CD8-positive, alpha-beta memory T cell (primary cell): ENCODE data around the gene ALDH1A3. TPM values are rescaled to one million over a fixed set of nuclear protein-coding genes. Genes with fewer than 3 reads are reported as not detected.

Experiments
- CTCF ChIA-PET: fragments of 350-600 bp; sonication (Branson Sonifier 250); formaldehyde crosslinking; loops from one replicate; lab custom pipeline; 2021; ENCODE audit warnings: antibody characterized with exemption; lab: Charles Lee
- POLR2A ChIA-PET: fragments of 350-600 bp; sonication (Branson Sonifier 250); formaldehyde crosslinking; loops from one replicate; lab custom pipeline; 2021; ENCODE audit warnings: antibody characterized with exemption; lab: Charles Lee
- DNase-seq, 5 donors: peaks; one replicate each; pipeline versions ENCODE4 v3.0.0 to v3.0.0-alpha.2; 2020 to 2022; ENCODE audit warnings: mixed read lengths in 1 of 5
- H3K27ac ChIP-seq: one replicate; pipeline ENCODE4 v1.7.0; 2013; ENCODE audit warnings: low read depth, mild to moderate bottlenecking, low read length, moderate library complexity
- H3K27me3 ChIP-seq: 2 replicates; pipeline ENCODE4 v1.7.0; 2013; ENCODE audit warnings: low read length, mild to moderate bottlenecking; ENCODE audit not compliant: insufficient read depth, poor library complexity, severe bottlenecking
- H3K36me3 ChIP-seq: 2 replicates; pipeline ENCODE4 v1.7.0; 2013; ENCODE audit warnings: mild to moderate bottlenecking, low read length, moderate library complexity; ENCODE audit not compliant: insufficient read depth
- H3K4me1 ChIP-seq: 2 replicates; pipeline ENCODE4 v1.7.0; 2013; ENCODE audit warnings: mild to moderate bottlenecking, low read length, moderate library complexity; ENCODE audit not compliant: insufficient read depth
- H3K4me3 ChIP-seq: 2 replicates; pipeline ENCODE4 v1.7.0; 2013; ENCODE audit warnings: mild to moderate bottlenecking, low read length
- H3K9me3 ChIP-seq: 2 replicates; pipeline ENCODE4 v1.7.0; 2013; ENCODE audit warnings: mild to moderate bottlenecking, low read length
- H3K27ac Mint-ChIP-seq, 8 donors: one replicate each; pipeline ENCODE4 v1.8.0; 2020 to 2021; ENCODE audit warnings: mixed read lengths in 8 of 8, mild to moderate bottlenecking in 6 of 8, inconsistent platforms in 3 of 8, moderate library complexity in 3 of 8
- H3K27me3 Mint-ChIP-seq, 2 donors: one replicate each; pipeline ENCODE4 v1.8.0; 2020 to 2021; ENCODE audit warnings: mixed read lengths in 2 of 2, mild to moderate bottlenecking in 1 of 2, moderate library complexity in 1 of 2
- H3K36me3 Mint-ChIP-seq, 3 donors: one replicate each; pipeline ENCODE4 v1.8.0; 2020 to 2021; ENCODE audit warnings: mixed read lengths in 3 of 3, inconsistent platforms in 1 of 3, mild to moderate bottlenecking in 1 of 3
- H3K4me1 Mint-ChIP-seq, 3 donors: one replicate each; pipeline ENCODE4 v1.8.0; 2020 to 2021; ENCODE audit warnings: mixed read lengths in 3 of 3, inconsistent platforms in 1 of 3, mild to moderate bottlenecking in 1 of 3
- H3K4me3 Mint-ChIP-seq, 7 donors: one replicate each; pipeline ENCODE4 v1.8.0; 2020 to 2021; ENCODE audit warnings: mixed read lengths in 7 of 7, mild to moderate bottlenecking in 6 of 7, moderate library complexity in 4 of 7, inconsistent platforms in 2 of 7
- H3K9me3 Mint-ChIP-seq, 5 donors: one replicate each; pipeline ENCODE4 v1.8.0; 2020 to 2022; ENCODE audit warnings: mixed read lengths in 5 of 5, mild to moderate bottlenecking in 3 of 5, moderate library complexity in 2 of 5, inconsistent platforms in 1 of 5
- polyA plus RNA-seq: library from polyadenylated mRNA; unstranded; fragments of 300-500 nt; fragmentation: Illumina TruSeq; gene quantifications from one replicate; pipeline ENCODE4 v1.2.3, GENCODE V29; 2021
- total RNA-seq, 2 experiments: library from RNA; stranded (reverse); gene quantifications; one replicate each; pipeline ENCODE4 v1.2.3, GENCODE V29; 2021

The ALDH1A3 gene
- total and polyA plus RNA-seq, 3 experiments from 2014 or later, result not detected

DNA sequence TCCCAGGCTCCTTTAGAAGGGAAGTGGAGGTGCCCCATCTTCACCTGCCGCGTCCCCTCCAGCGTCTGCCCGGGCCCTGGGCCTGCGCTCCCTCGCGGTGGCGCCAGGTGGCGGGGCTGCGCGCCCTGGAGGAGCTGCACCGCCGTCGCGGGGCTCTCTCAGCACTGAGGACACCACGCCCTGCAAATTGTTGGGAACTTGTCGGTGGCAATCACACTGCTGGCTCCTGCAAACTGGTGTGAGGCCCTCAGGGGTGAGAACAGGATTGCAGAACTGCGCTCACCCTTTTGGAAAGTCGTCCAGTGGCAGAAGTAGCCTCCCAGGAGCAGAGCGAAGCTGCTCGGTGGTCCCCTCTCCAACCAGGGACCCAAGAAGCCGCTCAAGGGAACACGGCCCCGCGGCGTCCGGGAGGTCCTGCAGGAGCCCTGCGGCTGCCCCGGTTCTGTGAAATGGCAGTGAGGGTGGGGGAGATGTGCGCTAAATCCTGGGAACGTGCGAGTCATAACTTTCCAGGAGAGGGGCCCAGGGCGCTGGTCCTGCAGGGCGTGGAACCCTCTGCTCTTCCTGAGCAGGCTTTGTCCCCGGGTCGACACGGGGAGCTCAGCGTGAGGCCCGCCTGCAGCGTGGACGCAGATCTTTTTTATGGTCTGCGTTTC, 38.5 kb downstream of the ALDH1A3 start:
- Histone ChIP-seq H3K9me3 (no peaks in the 10 kb centered on the region), H3K4me1 (peaks cover 4% of the 10 kb centered on the region), H3K27ac (no peak overlapping the region), H3K4me3 (peak overlapping the region; percentile 61), H3K27me3 (peaks cover 21% of the 10 kb centered on the region), H3K36me3 (no peaks in the 10 kb centered on the region)
- Mint-ChIP-seq H3K27ac (peak overlapping the region in 1 of 8 donors; percentile 9), H3K27me3 (peaks cover 48 to 75% of the 10 kb centered on the region in 2 donors), H3K4me3 (peak overlapping the region; percentile 67 to 87 (median 80)), H3K36me3 (no peaks in the 10 kb centered on the region), H3K9me3 (no peaks in the 10 kb centered on the region), H3K4me1 (peaks cover 10 to 23% (median 22%) of the 10 kb centered on the region in 3 donors)
- DNase-seq, result peak in 4 of 5 donors; percentile 18 to 54 (median 29)
- POLR2A ChIA-PET, result no interaction called here
- CTCF ChIA-PET, result interaction anchor here (0.9 to 4.7 kb wide), 6 partner anchors 9 to 98 kb away, joined by 3 to 34 read pairs (median 3); no protein-coding TSS in a partner anchor

DNA sequence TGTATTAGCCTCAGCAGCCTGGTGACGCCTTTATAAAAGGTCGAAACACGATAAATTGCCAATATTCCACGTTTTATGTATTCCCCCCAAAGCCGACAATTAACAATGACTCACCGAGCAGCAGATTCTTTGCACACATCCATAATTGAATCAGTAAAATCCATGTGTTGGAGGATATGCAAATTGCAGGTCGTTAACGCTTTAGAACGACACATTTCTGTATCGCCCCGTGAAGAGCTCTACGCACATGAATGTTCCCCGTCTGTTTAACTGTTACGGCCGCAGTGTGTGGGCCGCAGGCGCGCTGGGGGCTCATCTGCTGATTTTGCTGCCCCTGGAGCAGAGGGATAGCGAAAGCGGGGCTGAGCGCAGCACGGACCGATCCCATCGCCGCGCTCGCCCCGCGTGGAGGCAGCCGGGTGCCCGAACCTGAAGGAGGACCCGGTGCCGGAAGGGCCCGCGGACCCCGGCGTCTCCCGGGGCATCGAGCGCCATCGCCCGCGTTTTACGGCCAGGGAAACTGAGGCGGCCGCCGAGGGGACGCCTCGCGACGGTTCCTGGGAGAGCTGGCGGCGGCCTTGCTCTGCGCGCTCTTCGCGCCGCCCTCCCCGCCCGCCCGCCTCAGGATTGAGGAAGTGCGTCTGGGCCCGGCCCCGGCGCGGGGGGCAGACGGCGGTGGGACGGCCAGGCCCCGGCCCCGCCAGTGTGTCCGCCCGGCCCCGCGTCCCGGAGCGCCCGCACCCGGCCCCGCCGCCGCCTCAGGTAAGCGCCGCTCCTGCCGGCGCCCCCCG, 39.3 kb downstream of the ALDH1A3 start, which contains the start of gene LRRK1:
LRRK1 (plus strand) TSS at position 668 of the 791 bp plus-strand sequence. CDS start 5,276 bp downstream, outside the sequence.
- H3K36me3 ChIP-seq, result no peaks in the 10 kb centered on the region
- peaks cover 21% of the 10 kb centered on the region for H3K27me3 ChIP-seq
- POLR2A ChIA-PET, result no interaction called here
- CTCF ChIA-PET, result interaction anchor here (0.9 to 4.7 kb wide), 3 partner anchors 9 to 98 kb away, joined by 3 to 34 read pairs (median 3); no protein-coding TSS in a partner anchor
- DNase-seq, result peak in 1 of 5 donors; percentile 2
- H3K27ac ChIP-seq, result no peak within 1 kb of the TSS
- H3K4me3 ChIP-seq, result peak within 1 kb of the TSS; percentile 61
- H3K4me1 ChIP-seq, result peaks cover 4% of the 10 kb centered on the region
- no peaks in the 10 kb centered on the region for H3K9me3 ChIP-seq
- Mint-ChIP-seq H3K9me3 (no peaks in the 10 kb centered on the region), H3K27me3 (peaks cover 42 to 76% of the 10 kb centered on the region in 2 donors), H3K36me3 (no peaks in the 10 kb centered on the region), H3K4me3 (peak within 1 kb of the TSS; percentile 67 to 87 (median 80)), H3K4me1 (peaks cover 10 to 23% (median 22%) of the 10 kb centered on the region in 3 donors), H3K27ac (peak within 1 kb of the TSS in 1 of 8 donors; percentile 9)

DNA sequence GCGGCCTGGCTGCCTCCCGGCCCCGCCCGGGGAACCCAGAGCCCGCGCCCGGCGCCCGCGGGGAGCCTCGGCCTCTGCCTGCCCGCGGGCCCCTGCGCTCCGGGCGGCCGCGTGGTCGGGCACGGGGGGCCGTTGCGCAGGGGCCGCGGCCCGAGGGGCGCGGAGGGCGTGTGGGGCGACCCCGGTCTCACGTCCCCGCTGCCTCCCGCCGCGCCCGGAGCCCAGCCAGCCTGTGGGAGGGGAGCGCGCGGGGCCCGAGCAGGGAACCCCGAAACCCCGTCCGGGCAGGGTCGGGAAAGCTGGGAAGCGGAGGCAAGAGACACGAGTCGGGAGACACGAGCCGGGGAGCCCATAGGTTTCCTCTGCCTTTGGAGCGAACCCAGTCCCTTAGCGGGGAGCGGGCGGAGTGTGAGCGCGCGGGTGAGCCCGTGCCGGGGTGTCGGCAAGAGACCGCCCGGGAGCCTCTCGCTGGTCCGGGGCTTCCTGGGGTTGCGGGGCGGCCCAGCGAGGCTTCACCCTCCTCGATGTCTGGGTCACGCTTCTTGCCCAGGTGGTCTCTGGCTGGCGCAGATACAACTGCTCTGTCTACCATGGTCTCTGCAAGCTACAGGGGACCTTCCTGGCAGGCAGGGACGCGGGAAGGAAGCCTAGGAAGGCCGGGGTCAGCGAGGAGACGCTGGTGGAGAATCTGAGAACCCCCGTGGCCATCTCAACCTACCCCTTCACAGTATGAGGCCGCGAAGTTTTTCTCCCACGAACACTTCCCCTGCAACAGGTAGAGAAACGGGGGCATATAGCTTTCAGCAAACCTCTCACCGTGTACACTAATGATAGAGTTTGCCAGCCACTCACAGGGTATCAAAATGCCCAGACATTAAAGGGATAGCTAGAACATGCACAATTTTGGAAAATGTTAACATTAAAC, 40.1 kb downstream of the ALDH1A3 start:
- H3K36me3 Mint-ChIP-seq, result no peaks in the 10 kb centered on the region
- Histone ChIP-seq H3K9me3 (no peaks in the 10 kb centered on the region), H3K4me1 (peaks cover 4% of the 10 kb centered on the region), H3K27ac (no peak overlapping the region), H3K27me3 (peaks cover 21% of the 10 kb centered on the region), H3K36me3 (no peaks in the 10 kb centered on the region), H3K4me3 (no peak overlapping the region)
- ChIA-PET CTCF (interaction anchor here (4.7 kb wide), 1 partner anchor 88 kb away, joined by 34 read pairs; no protein-coding TSS in a partner anchor), POLR2A (no interaction called here)
- peaks cover 37 to 75% of the 10 kb centered on the region in 2 donors for H3K27me3 Mint-ChIP-seq
- H3K4me3 Mint-ChIP-seq, result peak overlapping the region; percentile 4 to 65 (median 44)
- H3K9me3 Mint-ChIP-seq, result no peaks in the 10 kb centered on the region
- H3K4me1 Mint-ChIP-seq, result peaks cover 10 to 23% (median 22%) of the 10 kb centered on the region in 3 donors
- DNase-seq, result no peak
- no peak overlapping the region for H3K27ac Mint-ChIP-seq

DNA sequence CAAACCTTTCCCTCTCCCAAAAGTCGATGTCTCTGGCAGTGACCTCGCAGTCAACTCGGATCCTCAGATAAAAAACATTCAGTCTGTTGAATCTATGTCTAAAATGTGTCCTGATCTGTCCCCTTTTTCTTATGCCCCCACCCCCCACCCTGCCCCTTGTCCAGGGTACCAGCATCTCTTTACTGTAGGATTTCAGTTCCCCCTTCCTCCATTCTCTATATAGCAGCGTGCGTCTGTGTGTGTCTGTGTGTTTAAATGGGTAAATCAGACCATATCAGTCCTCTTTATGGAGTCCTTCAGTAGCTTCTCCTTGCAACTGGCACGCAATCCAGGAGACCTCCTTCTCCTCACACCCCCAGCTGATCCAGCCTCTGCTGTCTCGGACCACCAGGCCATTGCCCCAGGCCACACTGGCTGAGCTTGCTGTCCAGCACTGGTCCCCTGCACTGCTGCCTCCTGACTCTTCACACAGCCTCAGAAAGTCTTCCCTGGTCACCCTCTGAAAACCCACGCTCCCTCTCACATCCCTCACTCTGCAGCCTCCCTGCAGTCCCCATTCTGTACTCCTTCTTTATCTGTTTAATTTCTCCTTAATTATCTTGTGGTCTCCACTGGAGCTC, 41.0 kb downstream of the ALDH1A3 start:
- no peaks in the 10 kb centered on the region for H3K36me3 ChIP-seq
- H3K4me3 Mint-ChIP-seq, result peak overlapping the region; percentile 4 to 71 (median 44)
- H3K27me3 ChIP-seq, result peaks cover 21% of the 10 kb centered on the region
- no peak overlapping the region for H3K4me3 ChIP-seq
- H3K4me1 Mint-ChIP-seq, result peaks cover 10 to 23% (median 22%) of the 10 kb centered on the region in 3 donors
- H3K27me3 Mint-ChIP-seq, result peaks cover 37 to 73% of the 10 kb centered on the region in 2 donors
- no peak for DNase-seq
- H3K4me1 ChIP-seq, result peaks cover 4% of the 10 kb centered on the region
- H3K27ac Mint-ChIP-seq, result no peak overlapping the region
- POLR2A ChIA-PET, result no interaction called here
- no peaks in the 10 kb centered on the region for H3K36me3 Mint-ChIP-seq
- CTCF ChIA-PET, result interaction anchor here (0.8 kb wide), 1 partner anchor 88 kb away, joined by 4 read pairs; no protein-coding TSS in a partner anchor
- H3K9me3 Mint-ChIP-seq, result no peaks in the 10 kb centered on the region
- H3K27ac ChIP-seq, result no peak overlapping the region
- no peaks in the 10 kb centered on the region for H3K9me3 ChIP-seq

DNA sequence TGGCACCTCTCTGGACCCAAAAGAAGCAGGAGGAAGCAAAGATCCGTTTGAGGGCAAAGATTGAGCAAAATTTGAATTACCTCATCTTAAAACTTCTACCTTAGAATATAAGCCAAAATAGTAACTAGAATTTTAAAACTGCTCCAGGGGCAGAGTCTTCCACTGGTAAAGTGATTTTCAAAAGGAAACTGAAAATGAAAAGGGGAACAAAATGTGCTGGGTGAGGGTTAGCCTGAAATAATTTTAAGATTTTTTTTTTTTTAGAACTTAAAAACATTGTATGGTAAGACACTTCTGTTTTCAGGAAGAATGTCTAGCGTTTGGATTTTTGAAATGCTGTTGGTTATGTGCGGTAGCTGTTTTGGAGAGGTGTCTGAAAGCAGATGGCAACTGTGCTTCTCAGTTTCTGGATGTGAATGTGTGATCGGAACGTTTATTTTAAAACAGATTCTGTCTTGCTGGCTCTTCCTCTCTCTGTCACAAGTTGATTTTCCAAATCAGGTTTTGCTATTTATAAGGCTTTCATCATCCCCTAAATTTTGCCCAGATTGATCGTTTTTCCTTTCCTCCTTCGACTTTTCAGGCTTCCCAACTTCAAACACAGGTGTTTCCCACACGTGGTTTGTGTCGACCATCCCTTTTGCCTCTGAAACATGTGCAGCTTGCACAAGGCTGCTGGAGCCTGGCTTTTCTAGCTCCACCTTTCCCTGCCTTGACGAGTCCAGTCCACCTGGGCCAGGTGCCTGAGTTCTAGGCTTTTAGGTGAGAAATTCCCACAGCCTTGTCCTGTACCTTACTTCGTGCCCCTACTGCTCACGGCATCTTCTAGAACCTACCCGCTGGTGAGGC, 42.8 kb downstream of the ALDH1A3 start:
- Mint-ChIP-seq H3K36me3 (no peaks in the 10 kb centered on the region), H3K27me3 (peaks cover 21 to 58% of the 10 kb centered on the region in 2 donors), H3K27ac (no peak overlapping the region), H3K4me3 (no peak overlapping the region), H3K9me3 (no peaks in the 10 kb centered on the region), H3K4me1 (peaks cover 9 to 23% (median 19%) of the 10 kb centered on the region in 3 donors)
- ChIA-PET POLR2A (no interaction called here), CTCF (no interaction called here)
- Histone ChIP-seq H3K4me1 (peaks cover 4% of the 10 kb centered on the region), H3K27me3 (peaks cover 21% of the 10 kb centered on the region), H3K4me3 (no peak overlapping the region), H3K27ac (no peak overlapping the region), H3K9me3 (no peaks in the 10 kb centered on the region), H3K36me3 (no peaks in the 10 kb centered on the region)
- no peak for DNase-seq

DNA sequence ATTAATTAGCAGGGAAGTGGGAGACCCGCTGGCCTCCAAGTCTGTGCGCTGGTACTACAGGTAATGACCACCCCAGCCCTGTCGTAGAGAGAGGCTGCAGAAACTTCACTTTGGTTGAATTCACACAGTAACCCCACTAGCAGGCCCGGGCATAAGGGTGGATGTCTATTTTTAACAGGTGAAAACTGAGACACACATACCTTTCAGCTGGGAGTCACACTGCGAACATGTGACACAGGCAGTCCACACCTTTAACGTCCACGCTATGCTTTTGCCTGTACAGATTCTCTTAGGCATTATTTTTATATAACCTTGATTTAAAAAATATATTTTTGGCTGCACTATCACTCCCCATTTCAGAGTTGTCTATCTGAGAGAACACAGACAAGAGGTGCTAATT, 43.4 kb downstream of the ALDH1A3 start:
- Histone ChIP-seq H3K4me3 (no peak overlapping the region), H3K4me1 (peaks cover 4% of the 10 kb centered on the region), H3K9me3 (no peaks in the 10 kb centered on the region), H3K27ac (no peak overlapping the region), H3K27me3 (peaks cover 21% of the 10 kb centered on the region), H3K36me3 (no peaks in the 10 kb centered on the region)
- ChIA-PET POLR2A (no interaction called here), CTCF (no interaction called here)
- peaks cover 18 to 55% of the 10 kb centered on the region in 2 donors for H3K27me3 Mint-ChIP-seq
- DNase-seq, result no peak
- H3K4me1 Mint-ChIP-seq, result peaks cover 8 to 23% (median 19%) of the 10 kb centered on the region in 3 donors
- H3K36me3 Mint-ChIP-seq, result no peaks in the 10 kb centered on the region
- H3K9me3 Mint-ChIP-seq, result no peaks in the 10 kb centered on the region
- no peak overlapping the region for H3K27ac Mint-ChIP-seq
- no peak overlapping the region for H3K4me3 Mint-ChIP-seq
